Measurements from ENCODE around the gene KIAA1549.
"Not testable (repeated sequence)": the region's sequence is repeated elsewhere in the genome, so short reads cannot be mapped to it uniquely, and the experiment has no call there.

Gene KIAA1549

DNA sequence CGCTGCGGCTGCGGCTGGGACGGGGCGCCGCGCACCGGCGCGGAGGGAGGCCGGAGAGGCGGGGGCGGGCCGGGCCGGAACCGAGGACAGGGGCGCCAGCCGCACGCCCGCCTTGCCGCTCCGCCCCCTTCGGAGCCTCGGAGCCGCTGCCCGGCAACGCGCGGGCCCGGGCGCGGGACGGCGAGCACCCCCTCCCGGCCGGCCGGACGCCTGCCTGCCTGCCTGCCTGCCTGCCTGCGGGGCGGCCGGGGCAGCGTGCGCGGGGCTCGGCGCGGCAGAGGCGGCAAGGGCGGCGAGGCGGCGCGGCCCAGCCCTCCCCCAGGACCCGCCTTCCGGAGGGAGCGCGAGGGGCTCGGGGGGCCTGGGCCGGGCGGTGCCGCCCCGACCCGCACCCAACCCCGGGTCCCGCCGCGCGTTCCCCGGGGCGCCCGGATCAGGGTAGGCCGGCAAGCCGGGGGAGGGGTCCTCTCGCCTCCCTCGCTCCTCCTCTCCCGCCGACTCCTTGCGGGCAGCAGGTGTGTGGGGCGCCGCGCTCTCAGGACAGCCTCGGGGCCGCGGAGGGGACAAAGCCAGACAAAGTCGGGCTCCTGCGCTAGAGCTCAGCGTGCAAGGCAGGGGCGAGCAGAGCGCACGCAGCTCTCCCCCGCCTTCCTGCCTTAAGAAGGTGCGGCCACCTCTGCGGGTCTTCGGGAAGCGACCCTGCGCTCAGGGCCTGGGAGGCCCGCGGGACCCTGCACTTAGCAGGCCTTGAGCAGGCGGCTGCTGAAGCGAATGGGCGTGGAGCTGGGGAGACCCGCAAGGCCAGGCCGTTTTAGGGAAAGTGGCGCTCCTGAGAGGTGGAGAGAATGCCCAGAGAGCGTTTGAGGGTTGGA is at the start of gene KIAA1549:
Gene KIAA1549 (minus strand): TSS at position 58 of the 872 bp plus-strand sequence. CDS start 120 bp downstream, outside the sequence.
- DNase-seq, result peak; percentile 70

DNA sequence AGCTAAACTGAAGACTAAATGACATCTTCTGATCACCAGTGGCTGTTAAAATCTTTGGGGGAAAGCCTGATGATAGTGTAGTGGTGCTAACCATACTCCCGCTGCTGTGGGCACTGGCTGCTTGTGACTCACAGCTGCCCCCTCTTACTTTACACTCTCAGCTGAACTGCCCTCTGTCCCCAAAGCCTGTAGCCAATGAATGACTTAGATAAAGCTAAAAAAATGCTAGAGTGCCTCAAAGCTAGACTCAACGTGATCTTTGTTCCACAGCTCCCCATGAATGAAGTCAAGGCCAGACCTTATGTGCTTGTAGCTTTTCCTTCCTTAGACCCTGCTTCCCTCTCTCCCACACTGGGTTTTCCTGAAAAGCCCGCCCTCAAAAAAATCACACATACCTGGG is 48.2 kb upstream of the KIAA1549 start:
- DNase-seq, result no peak

DNA sequence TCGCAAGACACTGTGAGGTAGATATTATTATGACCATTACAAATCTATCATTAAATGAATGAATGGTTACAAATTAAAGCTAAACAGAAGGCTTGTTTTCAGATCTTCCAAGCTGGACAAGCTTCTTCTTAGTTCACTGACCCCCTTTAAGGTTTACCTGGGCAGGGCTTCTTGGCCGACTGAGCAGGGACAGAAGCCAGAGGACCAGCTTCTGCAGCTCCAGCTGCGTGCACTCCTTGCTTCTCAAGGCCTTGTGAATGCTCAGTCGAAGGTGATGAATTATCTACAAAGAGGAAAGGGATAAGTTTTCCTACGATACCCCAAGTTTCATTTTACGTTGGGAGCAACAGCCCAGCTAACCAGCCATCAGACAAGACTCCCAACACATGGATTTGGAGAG is 45.4 kb upstream of the KIAA1549 start:
- no peak for DNase-seq

DNA sequence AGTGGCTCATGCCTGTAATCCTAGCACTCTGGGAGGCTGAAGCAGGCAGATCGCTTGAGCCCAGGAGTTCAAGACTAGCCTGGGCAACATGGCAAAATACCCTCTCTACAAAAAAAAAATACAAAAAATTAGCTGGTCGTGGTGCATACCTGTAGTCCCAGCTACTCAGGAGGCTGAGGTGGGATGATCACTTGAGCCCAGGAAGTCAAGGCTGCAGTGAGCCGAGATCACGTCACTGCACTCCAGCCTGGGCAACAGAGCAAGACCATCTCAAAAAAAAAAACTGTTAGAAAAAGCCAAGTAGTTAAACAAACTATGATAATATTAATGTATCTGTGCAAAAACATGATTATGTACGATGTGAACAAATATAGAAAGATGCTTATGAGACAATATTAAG is 44.7 kb upstream of the KIAA1549 start:
- not testable (repeated sequence) for DNase-seq

DNA sequence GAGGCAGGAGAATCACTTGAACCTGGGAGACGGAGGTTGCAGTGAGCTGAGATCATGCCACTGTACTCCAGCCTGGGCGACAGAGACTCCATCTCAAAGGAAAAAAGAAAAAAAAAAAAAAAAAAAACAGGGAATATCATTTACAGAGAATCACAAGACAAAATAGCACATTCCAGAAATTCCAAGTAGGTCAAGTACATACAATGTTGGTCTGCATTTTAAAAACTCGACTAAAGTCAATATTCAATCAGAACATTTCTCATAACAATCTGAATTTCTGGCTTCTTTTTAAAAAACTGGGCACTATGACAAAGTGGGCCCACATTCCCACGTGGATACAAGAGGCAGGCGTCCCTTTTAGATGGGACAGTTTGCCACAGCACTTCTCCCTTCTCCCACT is 41.9 kb upstream of the KIAA1549 start:
- DNase-seq, result no peak

DNA sequence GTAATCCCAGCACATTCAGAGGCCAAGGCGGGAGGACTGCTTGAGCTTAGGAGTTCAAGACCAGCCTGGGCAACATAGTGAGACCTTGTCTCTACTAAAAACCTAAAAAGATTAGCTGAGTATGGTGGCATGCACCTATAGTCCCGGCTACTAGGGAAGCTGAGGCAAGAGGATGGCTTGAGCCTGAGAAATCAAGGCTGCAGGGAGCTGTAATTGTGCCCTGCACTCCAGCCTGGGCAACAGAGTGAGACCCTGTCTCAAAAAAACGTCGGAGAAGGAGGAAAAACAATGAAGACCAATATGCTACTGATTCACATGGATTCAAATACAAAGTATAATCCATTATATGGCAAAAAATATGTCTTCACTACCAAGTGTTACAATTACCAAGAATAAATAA is 41.1 kb upstream of the KIAA1549 start:
- no peak for DNase-seq

DNA sequence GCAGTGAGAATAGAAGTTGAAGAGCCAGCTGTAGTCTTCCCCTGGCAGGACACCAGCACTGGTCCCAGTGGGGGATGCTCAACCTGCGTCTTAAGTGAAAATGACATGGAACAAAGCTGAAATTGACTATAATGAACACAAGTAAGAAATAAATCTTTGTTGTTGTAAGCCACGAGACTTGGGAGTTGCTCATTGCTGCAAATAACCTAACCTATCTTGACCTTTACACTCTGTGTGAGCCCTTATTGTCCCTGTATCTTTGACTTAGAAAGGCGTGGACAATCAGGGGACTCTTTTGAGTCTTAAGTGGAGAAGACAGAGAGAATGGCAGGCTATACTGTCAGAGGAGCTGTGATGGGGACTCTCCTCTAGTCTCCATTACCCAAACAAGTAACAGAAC is 37.7 kb upstream of the KIAA1549 start:
- DNase-seq, result no peak

DNA sequence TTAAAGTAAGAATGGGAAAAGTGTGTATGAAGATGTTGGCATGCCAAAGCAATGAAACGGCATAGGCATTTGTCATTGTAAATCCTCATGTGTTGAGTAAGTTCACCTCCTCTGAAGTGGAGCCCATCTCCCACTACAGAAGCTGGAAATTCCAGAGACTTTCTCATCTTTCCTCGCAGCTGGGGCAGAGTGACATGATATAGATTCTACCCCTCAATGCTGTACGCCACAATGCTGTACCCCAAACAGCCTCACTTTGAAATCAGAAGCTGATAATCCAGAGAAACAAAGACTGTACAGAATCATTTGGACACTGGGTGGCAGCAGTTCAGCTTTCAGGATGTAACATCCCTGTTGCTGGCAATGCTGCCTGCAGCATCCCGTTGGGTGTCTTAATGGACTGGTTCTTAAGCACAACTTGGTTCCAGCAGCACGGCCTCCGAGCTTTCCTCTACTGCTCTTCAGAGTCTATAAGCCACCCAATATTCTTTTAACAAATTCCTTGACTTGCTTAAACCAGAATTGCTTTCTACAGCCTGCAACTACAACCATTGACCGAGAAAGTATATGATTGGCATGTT is 35.8 kb upstream of the KIAA1549 start:
- DNase-seq, result peak; percentile 78

DNA sequence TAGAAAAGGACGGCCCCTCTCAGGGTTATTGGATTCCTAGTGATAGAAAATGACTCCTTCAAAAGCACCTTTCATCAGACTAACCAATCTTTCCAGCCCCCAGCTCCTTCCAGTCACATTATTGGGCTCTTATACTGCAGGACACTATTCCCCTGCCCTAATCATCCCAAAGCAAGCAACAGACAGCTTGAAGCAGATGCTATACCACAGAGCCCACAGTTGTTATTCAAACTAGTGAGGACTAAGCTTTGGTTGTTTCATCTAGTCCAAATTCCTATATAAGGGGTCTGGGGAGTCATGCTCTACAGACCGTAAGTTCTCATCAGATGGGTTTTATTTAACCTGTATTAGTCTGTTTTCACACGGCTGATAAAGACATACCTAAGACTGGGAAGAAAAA is 30.2 kb upstream of the KIAA1549 start:
- DNase-seq, result no peak

DNA sequence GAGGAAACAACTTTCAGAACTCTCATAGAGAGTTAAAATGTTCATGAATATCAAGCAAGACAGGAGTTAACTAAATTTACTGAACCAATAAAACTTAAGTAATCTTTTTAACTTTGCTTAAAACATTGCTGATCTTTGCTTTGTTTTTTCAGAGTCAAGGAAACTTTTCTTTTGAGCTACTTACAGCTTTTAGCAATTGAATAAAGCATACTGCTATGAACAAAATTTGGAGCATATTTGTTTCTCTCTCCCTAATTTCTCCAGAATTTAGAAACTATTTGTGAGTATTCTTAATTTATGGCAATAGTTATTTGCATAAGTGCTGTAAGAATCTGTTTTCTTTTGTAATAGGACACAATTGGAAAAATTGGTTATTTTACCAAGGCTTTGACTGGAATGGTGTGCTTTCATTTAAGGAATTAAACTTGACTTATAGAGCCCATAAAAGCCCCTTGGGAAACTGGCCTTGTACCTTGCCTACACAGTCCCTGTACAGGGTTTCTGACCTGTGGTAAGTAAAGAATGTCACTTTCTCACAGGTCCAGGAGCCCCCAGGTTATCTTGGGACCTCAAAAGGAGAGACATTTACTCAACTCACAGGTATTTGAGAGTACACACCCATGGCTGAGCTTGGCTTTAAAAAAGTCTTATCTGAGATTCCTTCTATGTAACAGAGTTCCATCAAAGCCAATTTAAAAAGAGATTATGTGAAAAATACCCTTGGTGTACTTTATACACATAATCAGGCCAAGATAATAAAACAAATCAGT is 23.3 kb upstream of the KIAA1549 start:
- no peak for DNase-seq

DNA sequence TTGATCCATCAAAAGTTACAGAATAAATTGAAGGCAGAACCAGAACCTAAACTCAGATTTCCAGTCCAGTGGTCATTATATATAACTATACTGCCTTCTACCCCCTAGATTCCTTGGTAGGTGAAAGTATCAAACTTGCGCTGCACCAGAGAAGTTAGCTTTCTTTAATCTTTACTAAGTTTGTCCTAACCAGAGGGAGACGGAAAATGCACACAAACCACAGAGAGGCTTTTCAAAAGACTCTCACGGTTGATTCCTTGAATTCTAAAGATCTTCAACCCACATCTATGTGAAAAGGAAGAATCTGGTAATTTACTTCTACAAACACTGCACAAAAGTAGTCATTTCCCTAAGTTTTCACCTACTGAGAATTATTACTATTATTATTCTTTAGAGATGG is 18.2 kb upstream of the KIAA1549 start:
- no peak for DNase-seq

DNA sequence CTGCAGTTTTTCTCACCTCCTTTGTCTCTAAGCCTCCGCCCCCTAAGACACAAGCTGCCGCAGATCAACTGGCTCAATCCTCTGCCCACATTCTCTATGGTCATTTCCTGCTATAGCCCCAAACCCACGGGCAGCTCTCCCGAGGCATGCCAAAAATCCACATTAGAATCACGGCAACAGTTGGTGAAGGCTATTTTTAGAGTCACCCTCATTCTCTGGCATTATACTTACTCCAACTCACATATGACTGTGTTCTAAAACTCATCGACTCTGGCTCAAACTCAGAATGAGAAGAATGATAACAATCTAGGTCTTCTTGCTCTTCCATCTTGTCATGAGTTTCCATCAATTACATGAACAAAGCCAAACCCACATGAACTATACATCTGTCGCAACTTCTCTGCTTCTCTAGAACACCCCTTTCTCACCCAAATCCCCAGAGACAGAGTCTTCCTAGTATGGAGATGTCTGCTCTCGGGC is 10.9 kb upstream of the KIAA1549 start:
- no peak for DNase-seq

DNA sequence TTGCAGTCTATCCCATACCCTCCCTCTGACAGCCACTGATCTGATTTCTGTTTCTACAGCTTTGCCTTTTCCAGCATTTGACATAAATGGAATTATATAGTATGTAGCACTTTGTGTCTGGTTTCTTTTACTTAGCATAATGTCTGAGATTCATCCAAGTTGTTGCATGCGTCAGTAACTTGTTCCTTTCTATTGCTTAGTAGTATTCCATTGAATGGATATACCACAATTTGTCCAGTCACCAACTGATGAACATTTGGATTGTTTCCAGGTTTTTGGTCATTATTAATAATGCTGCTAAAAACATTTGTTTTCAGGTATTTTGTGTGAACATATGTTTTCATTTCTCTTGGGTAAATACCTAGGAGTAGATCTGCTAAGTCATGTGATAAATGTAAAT is 6.5 kb upstream of the KIAA1549 start:
- DNase-seq, result no peak

DNA sequence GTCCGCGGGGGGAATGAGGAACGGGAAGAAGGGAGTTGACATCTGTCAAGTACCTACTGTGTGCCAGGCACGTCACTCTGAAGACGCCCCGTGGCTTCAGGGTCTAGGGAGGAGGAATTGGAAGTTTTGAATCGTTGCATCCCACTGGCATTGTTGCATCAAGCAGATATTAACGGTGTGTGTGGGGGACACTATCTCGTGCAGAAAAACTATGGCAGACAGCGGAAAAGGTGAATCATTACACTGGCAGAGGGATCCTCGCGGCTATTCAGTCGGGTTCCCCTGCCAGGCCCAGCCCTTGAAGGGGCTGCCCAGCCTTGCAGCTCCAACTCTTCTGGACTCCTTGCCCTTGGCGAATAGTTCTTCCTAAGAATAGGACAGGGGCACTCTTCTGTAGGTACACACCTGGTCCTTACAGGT is 1.0 kb upstream of the KIAA1549 start:
- DNase-seq, result no peak

DNA sequence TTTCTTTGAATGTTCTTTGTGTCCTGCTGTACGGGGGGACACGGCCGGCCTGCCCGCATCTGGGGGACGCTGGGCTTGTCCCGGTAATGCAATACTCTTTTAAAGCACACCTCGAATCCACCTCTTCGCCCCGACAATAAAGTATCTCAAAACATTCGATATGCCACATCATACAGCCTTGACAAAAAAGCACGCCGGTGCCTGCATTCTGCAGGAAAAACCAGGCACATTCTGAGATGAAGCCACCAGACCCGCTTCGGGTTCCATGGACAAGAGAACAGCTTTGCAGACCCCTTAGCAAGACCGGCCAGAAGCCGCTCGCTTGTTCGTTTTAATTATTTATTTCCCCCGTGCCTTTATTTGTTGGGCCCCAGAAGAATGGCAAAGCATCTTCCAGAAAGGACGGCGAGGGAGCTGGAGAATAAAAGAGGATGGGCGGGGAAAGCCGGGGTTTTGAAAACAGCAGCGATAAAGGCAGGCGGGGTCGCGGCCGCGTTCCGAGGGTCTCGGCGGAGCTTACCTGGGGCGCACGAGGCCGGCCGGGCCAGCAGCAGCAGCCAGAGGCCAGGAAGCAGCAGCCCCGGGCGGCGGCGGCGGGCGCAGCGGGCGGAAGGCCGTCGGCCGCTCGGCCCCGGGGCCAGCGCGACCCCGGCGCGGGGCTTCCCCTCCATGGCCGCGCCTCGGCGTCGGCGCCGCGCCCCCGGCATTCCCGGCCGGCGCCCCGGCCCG is 462 bp downstream of the KIAA1549 start:
- DNase-seq, result no peak

DNA sequence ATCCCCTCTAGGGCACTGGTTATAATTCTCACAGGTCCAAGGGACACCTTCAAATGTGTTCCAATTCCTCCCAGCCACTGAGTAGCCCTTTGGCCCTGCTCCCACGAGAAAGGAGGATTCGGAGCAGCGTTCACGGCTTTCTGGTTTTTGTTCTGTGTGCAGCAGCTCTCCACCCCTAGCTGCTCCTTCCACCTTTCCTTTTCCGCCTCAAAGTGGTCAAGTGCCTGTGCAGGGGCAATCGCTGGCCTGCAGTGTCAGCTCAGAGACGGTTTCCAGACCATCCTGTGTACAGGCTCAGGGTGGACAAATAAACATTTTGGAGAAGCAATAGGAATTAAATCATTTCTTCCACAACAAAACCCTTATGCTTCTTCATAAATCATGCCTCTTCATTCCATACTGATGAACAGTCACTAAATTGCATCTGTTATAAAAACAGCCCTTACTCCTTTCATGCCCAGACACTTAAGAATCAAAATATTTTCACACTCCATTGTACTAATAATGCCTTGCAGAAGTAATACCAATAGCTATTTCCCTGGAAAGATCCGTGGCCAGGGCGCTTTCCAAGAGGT is 1.1 kb downstream of the KIAA1549 start:
- no peak for DNase-seq

DNA sequence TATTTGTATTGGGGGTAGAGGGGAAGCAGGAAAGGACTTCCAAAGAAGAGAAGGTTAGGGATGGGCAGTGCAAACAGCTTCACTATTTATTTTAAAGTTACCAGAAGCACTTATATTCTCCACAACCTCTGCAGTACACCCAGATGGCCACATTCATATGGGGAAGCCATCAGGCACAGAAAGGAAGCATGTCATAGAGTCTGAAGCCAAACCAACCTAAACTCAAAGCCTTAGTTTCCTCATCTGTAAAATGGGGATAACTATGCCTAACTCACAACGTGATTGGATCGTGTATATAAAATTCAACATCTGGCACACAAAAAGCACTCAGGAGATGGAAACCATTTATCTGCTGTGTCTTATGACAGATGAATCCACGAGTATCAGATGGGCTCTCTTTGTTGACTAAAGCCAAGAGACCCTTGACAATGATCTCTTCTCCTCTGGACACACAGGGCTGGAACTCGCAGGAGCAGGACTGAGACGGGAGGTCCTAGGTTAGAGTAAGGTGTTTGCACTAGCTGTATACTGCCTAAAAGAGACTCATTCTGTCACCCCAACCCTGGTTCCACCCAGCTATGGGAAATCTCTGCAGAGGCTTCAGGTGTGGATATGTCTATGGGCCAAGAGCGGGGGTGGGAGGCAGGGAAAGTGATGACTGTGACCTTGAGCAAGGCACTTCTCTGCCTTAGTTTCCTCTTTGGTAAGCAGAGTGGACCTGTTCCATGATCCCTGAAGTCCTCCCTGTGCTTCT is 1.8 kb downstream of the KIAA1549 start:
- peak; percentile 22 for DNase-seq

DNA sequence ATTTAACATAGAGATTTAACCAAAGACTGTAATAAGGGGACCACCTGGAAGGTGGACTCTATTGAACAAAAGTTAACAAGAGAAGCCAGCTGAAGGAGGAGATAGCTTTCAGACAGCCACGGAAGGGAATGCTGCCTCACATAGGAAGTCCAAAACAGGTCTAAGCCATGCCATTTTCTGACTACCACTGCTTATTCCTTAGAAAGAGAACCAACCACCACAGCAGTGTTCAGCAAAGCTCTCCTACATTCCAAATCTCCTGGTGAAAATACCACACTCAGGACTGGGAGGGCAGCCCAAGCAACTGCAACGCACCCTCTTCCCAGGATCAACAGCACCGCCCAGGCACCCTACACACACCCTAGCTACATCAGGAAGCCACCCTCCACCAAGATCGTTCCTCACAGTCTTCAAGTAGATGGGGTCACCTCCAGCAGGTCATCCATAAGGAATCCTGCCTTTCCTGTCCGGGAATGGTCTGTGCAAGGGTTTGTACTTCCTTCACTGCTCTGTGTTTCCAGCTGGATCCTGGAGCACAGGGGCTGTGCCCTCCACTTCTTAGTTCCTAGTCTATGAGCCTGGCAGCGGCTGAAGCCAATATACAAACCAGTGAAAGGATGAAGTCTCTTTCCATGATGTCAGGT is 2.5 kb downstream of the KIAA1549 start:
- no peak for DNase-seq

DNA sequence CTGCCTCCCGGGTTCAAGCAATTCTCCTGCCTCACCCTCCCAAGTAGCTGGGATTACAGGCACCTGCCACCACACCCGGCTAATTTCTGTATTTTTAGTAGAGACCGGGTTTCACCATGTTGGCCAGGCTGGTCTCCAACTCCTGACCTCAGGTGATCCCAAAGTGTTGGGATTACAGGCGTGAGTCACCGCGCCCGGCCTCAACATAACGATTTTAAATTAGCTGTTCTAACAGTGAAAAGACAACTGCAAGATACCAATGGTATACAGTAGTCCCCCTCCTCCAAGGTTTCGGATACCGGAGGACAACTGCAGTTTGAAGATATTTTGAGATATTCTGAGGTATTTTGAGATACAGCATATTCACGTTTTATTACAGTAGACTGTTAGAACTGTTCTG is 5.0 kb downstream of the KIAA1549 start:
- not testable (repeated sequence) for DNase-seq

DNA sequence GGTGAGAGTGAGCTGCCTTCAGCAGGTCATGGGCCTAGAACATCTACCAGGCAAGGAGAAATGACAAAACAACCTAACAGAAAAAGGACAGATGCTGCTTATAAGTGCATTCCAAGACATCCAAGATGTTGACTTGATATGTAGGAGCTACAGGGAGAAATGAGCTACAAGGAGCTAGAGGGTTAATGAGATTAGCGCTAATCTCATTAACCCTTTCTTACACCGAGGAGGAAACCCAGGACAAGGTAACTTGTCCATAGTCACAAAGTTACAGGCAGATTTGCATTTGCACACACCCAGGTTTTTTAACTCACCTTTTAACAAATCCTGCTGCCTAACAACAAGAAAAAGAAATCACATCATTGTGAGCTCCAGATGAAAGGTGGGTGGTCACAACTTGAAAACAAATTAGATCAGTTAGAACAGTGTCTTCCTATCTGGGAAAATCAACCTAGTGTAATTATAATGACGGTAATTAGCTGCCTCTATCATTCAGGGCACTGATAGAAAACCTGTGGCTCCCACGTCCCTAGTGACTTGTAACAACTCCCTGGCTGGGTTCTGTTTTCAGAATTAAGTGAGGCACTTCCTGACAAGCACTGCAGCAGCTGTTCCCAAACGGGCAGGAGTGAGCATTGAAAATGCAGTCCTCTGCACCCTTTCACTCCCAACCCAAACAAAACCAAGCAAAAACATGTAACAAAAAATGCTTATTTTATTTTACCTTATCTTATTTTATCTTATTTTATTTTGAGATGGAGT is 5.7 kb downstream of the KIAA1549 start:
- DNase-seq, result no peak
